NCI-H1436 treated with DMSO at 0.1 percent for 48 hours (cell line): ENCODE measurements around the gene HSDL2.
"Not testable (repeated sequence)": the region's sequence is repeated elsewhere in the genome, so short reads cannot be mapped to it uniquely, and the experiment has no call there.

Experiments used
- DNase-seq: peaks from one replicate; lab custom pipeline; 2025; lab: John Stamatoyannopoulos, UW

The HSDL2 gene

DNA sequence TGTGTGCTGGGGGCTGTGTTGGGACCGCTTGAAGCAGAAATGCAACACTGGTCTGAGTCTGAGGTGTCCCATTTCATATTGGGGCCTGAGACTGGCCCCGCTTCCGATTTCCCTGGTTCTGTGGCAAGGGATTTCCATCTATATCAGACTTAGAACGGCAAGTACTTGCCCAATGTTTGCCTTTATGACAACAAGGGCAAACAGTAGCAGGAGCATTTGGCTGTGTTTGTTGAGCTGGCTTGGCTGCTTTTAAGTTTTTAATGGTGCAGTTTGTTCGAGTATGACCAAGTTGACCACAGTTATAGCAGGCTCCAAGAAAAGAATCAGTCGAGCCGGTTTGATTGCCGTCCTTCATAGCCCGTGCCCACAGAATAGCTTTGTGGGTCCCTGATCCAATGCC lies 17.0 kb downstream of the HSDL2 start:
- DNase-seq: no peak

DNA sequence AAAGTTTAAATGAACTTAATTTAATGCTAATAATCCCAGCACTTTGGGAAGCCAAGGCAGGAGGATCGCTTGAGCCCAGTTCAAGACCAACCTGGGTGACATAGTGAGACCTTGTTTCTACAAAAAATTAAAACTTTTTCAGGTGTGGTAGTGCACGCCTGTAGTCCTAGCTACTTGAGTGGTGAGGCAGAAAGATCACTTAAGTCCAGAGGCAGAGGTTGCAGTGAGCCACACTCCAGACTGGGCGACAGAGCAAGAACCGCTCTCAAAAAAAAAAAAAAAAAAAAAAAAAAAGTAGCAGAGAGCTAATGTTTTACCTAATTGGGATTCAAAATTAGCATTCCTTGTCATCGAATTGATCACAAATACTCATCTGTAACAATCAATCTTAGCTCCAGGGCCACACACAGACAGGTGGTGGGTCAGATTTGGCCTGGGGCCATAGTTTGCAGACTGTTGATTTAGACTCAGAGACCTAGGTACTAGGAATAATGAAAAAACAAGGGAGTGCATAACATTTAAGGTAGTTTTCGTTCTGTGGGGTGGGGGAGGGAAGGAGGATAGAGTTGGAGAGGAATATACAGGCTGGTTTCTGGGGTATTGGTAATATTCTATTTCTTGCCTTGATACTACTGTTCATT lies 21.4 kb downstream of the HSDL2 start:
- DNase-seq: no peak

DNA sequence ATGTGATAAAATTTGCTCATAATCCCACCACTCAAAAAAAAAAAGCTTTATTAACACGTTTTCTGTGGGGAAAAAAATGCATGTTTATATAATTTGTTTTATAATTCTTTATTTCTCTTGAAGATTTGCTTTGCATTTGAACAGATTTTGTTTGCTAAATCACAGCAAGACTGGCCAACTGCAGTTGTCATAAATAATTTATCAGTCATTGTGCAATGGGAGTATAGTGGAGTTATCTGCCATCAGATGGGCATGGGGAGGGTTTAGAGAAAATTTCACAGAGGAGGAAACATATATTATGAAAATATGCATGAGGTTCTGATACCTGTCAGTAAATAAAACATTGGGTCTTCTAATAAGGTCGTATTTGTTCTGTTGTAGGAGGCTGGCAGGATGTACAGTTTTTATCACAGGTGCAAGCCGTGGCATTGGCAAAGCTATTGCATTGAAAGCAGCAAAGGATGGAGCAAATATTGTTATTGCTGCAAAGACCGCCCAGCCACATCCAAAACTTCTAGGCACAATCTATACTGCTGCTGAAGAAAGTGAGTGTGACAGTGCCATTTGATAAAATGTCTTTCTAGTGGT lies 23.8 kb downstream of the HSDL2 start:
- no peak for DNase-seq

DNA sequence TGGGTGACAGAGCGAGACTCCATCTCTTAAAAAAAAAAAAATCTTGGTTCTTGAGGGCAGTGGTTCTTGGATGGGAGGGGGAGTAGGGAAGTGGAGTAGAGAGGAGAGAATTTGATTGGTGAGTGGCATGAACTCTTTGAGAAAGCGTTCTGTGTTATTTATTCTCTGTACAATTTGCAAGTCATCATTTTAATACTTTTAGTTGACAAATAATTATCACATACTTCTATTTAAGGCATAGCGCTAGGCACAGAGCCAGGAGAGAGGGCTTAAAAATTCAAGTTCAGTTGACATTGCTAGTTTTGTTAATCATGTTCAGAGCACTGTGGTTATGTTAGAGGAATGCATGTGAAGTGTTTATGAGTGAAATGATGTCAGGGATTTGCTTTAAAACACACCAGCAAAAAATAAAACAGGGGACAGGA lies 24.6 kb downstream of the HSDL2 start:
- no peak for DNase-seq

DNA sequence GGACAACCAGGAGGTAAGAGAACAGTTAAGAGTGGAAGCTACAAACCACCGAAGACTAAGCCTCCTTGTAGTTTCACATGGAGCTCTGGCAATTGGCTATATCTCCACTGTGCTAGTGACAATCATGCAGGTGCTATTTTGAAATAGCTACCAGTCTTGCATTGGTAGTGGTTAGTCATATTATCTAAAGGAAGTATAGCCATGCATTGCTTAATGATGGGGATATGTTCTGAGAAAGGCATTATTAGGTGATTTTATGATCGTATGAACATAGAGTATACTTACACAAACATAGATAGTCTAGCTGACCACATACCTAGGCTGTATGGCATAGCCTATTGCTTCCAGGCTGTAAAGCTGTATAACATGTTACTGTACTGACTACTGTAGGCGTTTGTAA lies 28.4 kb downstream of the HSDL2 start:
- DNase-seq: no peak

DNA sequence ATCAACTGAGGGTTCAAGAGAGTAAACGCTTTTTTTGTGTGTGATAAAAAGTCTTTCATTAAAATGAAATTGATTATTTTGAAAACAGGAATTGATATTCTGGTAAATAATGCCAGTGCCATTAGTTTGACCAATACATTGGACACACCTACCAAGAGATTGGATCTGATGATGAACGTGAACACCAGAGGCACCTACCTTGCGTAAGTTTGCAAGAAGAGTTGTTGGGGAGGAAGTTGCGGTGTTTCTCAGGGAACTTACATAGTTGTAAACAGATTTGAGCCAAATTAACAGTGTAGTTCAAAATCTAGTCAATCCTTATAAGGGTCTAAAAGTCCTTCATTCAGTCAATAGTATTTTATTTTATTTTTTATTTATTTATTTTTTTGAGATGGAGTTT lies 28.9 kb downstream of the HSDL2 start:
- no peak for DNase-seq

DNA sequence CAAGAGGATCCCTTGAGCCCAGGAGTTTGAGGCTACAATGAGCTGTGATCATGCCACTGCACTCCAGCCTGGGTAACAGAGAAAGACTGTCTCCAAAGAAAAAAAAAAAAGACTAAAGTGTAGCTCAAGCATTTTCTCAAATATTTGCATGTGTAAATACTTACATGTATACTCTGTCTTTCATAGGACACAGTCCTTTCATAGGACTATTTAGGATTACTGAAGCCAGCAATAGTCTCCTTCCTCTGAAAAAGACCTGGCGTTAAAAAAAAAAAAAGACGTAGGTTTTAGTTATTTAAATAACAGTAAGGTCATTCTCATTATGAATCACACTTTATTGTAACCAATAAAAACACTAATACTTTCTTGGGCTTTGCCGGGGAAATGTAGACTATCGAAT lies 29.9 kb downstream of the HSDL2 start:
- DNase-seq: no peak

DNA sequence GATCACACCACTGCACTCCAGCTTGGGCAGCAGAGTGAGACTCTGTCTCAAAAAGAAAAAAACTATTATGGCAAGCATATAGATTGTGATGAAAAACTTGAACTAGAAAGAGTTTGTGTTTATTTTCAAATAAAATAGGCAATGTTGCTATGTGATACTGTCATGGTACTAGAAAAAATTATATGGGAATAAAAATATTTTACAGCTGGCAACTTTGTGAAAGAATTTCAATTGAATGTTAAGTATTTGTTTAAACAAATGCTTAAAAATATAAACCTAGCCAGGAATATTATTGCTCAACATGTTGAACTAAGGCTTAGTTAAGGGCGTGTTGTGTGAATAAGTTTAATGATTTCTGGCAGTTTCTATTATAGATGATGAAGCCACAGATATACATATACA lies 31.7 kb downstream of the HSDL2 start:
- no peak for DNase-seq

DNA sequence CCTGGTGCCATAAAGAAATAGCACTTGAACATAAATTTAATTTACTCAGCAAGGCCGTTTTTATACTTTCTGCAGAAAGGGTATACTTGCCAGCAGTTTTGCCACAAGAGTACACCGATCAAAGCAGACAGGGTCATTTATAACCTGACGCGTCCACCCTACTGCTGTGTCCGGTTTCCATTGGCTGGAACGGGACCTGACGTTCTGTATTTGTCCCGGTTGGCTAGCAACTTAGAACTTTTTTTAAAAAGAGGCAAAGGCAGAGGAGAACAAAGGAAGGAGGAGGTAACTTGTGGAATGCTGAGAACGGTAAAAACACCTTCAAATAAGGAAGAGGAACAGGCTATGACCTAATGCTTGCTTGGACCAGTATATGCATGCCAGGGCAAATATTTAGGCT lies 33.8 kb downstream of the HSDL2 start:
- DNase-seq: not testable (repeated sequence)

DNA sequence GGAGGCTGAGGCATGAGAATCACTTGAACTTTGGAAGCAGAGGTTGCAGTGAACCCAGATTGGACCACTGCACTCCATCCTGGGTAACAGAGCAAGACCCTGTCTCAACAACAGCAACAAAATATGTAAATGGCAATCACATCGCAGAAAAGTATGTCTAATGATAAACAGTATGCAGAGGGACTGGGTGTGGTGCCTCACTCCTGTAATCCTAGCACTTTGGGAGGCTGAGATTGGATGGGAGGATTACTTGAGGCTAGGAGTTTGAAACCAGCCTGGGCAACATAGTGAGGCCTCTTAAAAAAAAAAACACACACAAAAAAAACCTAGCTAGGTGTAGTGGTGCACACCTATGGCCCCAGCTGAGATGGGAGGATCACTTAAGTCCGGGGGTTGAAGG lies 40.3 kb downstream of the HSDL2 start:
- DNase-seq: no peak

DNA sequence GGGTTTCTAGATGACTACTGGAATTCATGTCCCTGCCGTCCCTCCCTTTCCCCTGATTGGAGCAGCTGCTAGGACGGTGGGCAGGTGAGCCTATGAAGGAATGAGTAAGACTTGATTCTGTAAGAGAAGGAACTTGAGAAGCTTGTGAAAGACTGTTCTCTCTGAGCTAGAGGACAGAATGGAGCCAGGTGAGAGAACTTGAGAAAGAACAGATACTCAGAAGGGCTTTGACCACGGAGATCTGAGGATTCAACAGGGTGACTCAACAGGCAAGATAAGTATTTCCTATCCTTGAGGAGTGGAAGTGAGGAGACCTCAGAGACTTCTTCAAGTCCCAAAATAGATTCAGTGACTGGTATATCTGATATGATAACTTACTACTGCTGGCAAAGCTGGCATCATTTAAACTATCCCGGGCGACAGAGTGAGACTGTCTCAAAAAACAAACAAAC lies 41.9 kb downstream of the HSDL2 start:
- no peak for DNase-seq

DNA sequence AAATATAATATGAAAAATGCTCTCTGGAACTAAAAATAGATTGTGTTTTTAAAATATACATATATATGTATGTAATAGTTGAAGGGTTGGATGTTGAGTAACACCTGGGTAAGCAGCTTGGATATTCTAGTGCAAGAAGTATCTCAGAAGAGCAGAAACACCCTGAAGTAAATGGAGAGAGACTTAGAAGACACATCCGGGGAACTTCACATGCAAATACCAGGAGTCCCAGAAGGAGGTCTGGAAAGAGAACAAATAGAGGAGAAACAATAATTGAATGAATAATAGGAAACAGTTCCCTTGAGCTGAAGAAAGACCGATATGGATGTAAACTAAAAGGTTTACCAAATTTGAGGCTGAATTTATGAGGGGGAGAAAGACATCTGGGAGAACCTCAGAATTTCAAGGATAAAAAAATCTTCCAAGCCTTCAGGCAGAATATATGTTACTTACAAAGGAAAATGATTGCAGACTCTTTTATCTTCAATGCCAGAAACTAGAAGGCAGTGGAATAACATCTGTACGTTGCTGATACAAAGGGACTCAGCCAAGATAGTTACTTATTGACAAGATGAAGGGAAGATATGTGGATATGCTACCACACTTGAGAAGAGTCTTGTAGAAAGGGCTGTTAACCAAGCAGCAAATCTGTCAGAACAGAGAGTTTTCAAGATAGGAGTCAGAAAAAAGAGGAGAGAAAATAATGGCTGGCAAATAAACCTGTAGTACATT lies 42.7 kb downstream of the HSDL2 start:
- DNase-seq: no peak

DNA sequence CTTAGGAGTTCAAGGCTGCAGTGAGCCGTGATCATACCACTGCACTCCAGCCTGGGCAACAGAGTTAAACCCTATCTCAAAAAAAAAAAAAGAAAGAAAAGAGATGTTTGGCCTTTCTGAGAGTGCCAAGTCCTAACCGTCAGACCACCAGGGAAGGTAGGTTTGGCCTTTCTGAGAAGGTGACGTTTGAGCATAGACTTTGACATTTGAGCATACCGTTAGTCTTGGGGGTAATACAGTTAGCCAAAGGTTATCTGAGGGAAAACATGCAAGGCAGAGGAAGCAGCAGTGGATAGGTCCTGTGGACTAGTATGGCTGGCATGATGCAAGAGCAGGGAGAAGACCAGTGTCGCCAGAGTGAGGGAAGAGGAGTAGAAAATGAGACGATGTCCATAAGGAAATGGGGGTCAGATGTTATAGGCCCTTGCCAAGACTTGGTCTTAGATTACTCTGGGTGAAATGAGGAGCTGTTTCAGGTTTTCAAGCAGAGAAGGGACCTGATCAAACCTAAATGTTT lies 50.2 kb downstream of the HSDL2 start:
- DNase-seq: no peak

DNA sequence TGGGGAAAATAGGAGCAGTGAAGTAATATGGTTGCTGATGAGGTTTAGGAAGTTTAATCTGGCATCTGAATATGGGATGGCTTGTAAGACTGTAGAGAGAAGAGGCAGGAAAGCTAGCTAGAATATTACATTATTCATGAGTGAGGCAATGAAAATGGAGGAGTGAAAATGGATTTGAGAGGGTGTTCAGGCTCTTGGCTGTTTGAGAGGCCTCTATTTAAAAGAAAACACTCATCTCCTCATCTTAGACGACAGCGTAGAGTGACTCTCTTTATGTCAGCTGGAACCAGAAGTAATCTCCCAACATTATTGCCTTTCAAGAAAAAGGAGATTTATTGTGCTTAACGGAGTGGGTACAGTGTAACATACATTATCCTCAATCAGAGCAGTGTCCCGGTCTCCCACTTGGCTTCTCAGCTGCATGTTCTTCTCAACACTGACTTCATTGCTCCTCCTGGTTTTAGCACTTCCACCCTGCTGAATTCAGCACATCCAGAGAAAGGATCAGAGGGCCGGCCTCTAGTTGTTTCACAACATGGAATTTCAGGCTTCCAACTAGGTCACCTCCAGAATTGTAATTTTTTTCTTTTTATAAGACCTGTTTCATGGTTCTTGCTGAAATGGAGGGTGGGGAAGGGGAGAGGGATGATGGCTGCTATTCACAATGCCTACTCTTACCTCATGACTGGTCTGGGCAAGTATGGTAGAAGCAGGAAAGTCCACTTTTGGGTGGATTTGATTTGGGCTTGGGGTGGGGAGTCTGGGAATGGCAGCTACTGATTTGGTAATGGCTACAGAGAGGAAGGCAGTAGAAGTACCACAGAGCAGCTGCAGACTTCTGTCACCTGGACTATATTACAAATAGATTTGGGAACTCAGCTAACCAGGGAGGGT lies 53.8 kb downstream of the HSDL2 start:
- no peak for DNase-seq

DNA sequence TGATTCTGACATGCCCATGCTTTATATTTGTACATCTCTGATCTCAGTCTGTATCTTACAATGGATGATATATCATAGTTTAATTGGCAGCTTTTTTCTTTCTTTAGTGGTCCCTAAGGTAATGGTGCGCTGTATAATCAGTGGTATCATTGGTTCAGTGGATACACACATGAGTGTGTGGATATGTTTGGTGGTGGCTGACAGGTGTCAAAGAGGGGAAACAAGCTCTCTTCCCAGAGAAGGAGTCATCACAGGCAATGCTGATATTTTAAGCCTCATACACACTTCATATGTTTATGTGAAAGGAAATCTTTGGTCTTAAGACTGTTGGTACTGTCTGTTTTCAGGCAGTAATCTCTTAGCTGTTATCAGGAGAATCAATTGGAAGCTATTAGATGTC lies 54.6 kb downstream of the HSDL2 start:
- no peak for DNase-seq

DNA sequence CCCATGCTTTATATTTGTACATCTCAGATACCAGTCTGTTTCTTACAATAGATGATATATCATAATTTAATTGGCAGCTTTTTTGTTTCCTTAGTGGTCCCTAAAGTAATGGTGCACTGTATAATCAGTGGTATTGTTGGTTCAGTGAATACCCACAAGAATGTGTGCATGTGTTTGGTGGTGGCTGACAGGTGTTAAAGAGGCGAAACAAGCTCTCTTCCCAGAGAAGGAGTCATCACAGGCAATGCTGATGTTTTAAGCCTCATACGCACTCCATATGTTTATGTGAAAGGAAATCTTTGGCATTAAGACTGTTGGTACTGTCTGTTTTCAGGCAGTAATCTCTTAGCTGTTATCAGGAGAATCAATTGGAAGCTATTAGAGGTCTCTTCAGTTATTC lies 57.5 kb downstream of the HSDL2 start:
- no peak for DNase-seq

DNA sequence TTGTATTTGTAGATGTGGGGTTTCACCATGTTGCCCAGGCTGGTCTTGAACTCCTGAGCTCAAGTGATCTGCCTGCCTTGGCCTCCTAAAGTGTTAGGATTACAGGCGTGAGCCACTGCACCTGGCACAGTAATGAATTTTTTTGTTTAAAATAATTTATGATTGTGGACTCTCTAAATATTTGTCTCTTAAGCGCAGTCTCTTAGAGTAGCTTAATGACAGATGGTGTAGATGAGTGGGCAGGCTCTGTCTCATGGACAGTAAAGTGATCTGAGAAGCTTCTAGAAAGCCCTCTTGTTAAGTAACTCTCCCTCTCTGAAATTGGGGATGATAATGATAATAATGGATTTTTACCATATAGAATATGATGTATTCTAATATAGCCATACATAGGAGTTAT lies 59.3 kb downstream of the HSDL2 start:
- DNase-seq: no peak

DNA sequence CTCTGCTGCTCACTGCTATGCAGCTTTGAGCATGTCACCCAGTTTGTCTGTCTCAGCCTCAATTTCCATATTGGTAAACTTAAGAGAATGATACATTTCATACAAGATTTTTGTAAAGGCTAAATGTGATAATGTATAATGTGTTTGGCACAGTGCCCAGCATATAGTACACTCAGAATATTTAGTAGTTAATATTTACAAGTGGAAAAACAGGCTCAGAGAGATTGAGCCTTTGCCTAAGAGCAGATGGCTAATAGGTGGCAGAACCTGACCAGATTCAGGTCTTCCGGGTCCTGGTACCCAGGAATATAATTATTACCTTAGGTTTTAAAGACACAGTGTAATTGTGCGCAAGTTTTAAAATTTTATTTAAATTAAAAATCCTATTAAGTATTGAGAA lies 59.9 kb downstream of the HSDL2 start:
- no peak for DNase-seq

DNA sequence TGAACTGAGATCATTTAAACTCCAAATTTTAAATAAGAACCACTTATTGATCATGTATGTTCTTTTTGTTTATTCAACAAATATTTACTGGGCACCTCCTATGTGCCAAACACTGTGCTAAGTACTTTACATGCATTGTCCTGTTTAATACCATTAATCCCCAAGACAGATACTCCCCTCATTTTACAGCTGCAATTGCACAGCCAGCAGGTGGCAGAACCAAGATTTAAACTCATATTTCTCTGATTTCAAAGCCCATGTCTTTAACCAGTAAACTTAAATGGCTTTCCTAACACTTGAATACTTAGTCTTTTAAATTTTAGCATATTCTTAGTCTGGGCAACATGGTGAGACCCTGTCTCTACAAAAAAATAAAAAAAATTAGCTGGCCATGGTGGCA lies 63.3 kb downstream of the HSDL2 start:
- DNase-seq: no peak

DNA sequence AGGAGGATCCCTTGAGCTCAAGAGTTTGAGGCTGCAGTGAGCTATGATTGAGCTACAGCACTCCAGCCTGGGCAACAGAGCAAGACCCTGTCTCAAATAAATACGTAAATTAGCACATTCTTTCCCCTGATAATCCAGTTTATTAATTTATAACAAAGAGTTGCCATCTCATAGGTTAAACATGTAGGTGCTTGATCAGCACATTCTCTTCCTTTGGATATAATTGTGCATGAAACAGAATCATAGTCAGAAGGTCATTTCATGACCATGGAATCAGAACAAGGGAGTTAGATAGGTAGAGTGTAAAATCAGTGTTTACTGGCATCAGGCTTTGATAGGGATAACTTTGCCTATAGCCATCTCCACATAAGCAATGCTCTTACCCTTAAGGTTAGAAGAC lies 63.7 kb downstream of the HSDL2 start:
- no peak for DNase-seq

DNA sequence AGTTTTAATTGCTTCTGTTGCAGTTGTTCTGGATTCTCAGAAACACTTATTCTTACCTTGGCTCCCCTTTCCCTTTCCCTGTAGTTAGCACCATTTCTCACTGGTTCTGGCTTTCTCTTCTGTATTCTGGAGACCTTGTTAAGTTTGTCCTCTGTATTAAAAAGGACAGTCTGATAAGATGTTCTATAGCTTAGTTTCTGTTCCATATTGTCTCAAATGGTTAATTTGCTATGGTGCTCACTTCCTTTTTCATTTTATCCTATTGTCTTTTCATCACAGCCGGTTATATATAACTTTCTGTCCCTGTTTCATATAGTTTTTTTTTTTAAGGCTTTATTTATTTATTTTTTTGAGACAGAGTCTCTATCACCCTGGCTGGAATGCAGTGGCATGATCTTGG lies 65.3 kb downstream of the HSDL2 start:
- no peak for DNase-seq

DNA sequence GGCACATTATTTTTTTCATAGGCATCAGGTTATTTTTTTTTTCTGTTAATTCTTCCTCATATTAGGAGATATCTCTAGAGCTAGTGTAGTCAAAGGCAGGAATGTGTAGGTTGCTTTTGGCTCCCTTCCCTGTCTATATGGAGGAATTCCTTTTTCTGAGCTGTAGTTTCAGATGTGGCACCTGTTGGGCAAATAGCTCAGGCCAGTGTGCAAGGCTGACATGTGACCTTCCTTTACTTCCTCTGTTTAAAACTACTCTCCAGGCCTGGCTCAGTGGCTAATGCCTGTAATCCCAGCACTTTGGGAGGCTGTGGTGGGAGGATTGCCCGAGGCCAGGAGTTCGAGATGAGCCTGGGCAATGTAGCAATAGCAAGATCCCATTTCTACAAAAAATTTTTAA lies 66.2 kb downstream of the HSDL2 start:
- DNase-seq: no peak
